Coronary artery (tissue), 2 donors: ENCODE data around the gene RABGGTA.

Experiments used
- DNase-seq: peaks from one replicate; pipeline ENCODE4 v3.0.0-alpha.2; 2017; ENCODE audit warnings: low spot score
- H3K27ac ChIP-seq, 2 donors: fragments of 200-600 bp; sonication (generic); one replicate each; pipeline ENCODE4 v1.5.1; 2016 to 2019
- H3K4me3 ChIP-seq: fragments of 200-600 bp; sonication (generic); 2 replicates; pipeline ENCODE4 v1.5.1; 2016; ENCODE audit warnings: mild to moderate bottlenecking, moderate library complexity
- TF ChIP-seq, protein P1 (sequence below): fragments of 200-600 bp; sonication (generic); IDR thresholded peaks from one replicate; pipeline ENCODE4 v1.5.1; 2019; ENCODE audit warnings: antibody characterized with exemption

The RABGGTA gene

GRCh38 chr14:24264298-24264697, 7.1 kb downstream of the RABGGTA start:
- H3K27ac ChIP-seq = no peak overlapping the region
- DNase-seq = no peak
- no peak overlapping the region for H3K4me3 ChIP-seq
- TF ChIP-seq, protein P1, sequence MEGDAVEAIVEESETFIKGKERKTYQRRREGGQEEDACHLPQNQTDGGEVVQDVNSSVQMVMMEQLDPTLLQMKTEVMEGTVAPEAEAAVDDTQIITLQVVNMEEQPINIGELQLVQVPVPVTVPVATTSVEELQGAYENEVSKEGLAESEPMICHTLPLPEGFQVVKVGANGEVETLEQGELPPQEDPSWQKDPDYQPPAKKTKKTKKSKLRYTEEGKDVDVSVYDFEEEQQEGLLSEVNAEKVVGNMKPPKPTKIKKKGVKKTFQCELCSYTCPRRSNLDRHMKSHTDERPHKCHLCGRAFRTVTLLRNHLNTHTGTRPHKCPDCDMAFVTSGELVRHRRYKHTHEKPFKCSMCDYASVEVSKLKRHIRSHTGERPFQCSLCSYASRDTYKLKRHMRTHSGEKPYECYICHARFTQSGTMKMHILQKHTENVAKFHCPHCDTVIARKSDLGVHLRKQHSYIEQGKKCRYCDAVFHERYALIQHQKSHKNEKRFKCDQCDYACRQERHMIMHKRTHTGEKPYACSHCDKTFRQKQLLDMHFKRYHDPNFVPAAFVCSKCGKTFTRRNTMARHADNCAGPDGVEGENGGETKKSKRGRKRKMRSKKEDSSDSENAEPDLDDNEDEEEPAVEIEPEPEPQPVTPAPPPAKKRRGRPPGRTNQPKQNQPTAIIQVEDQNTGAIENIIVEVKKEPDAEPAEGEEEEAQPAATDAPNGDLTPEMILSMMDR = no peak

- TF ChIP-seq, protein P1 = no peak
- no peak overlapping the region for H3K27ac ChIP-seq
- no peak overlapping the region for H3K4me3 ChIP-seq
- no peak for DNase-seq
These were observed 7.5 kb downstream of the RABGGTA start for GRCh38 chr14:24263848-24264247.

DNA sequence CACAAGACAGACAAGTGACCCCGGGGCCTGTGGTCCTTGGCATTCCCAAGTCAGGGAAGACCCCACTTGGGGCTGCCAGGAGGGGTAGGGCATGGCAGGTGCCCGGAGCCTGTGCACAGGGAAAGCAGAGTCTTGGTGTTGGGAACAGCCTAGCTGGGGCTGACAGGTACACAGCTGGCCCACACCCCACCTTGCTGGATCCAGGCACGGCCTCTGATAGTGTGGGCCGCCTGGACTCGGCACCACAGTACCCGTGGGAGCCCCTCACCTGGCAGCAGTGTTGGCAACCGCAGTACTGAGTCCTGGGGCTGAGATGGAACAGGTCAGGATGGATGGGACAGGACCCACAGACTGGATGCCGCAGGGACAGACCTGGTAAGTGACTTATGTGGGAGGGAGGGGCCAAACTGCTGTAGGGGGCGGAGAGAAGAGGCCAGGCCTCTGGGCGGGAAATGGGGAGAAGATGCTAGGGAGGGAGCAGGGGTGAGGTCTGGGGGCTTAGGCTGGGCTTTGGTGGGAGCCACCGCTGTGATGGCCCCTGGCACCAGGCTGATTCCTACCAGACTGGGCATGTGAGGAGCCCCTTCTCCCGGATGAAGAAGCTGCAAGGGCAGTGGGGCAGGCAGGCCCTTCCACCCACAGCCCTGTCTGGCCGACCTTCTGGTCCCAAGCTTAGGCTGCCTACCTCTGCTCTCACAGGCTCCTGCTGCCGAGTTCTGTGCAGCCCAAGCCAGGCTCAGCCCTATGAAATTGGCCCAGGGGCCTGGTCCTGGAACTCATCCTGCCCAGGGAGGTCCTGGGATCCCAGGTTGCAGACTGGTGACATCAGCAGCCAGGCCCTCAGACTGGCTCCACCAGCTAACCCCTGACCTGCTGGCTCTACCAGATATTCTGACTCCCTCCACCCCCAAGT, 8.3 kb downstream of the RABGGTA start, which contains the start of gene TGM1:
TGM1 (minus strand) TSS at position 357 of the 913 bp plus-strand sequence. CDS start 825 bp downstream, outside the sequence.
- Histone ChIP-seq H3K27ac (no peak within 1 kb of the TSS), H3K4me3 (no peak within 1 kb of the TSS)
- TF ChIP-seq, protein P1 = no peak
- DNase-seq = no peak

DNA sequence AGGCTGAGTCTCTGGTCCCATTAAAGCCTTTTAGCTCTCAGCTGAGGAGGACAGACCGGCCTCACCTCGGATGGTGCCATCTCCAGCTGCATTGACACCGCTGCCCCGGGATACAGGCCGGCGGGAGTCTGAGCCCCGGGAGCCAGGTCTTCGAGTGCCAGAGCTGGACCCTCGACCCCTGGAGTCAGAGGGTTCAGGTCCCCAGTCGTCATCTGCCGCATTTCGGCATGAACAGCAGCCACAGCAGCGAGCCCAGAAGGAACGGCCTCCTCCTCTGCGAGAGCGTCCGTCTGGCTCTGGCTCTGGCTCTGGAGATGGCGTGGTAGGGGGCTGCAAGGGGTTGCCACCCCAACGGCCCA, 9.4 kb downstream of the RABGGTA start:
- Histone ChIP-seq H3K27ac (no peak overlapping the region), H3K4me3 (no peak overlapping the region)
- TF ChIP-seq, protein P1 = no peak
- DNase-seq = no peak

DNA sequence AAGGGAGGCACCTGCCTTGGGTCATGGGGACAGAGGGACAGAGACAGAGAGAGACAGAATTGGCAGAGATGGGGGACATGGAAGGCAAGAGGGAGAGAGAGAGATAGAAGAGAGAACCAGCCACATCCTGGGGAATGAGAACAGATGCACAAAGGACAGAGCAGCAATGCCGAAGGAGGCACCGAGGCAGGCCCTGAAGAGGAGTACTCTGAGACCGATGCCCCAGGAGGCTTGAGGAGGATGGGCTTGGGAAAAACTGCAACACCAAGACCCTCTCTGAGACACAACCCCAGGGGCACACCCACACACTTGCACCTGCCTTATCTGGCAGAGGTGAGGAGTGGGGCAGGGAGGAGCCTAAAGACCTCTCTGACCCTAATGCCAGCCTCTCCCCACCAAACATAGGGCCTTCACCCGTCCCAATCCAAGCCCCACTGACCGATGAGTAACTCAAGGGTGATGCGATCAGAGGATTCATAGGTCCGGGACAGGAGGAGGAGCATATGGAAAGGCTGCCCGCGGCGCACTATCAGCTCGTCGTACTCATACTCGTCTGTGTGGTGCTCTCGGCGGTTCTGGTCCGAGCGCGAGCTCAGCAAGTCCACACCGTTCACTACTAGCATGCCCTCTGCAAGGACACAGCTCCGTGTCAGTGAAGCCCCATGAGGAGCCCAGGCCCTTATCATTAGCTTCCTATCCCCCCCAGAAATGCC, 10.0 kb downstream of the RABGGTA start:
- H3K4me3 ChIP-seq = no peak overlapping the region
- H3K27ac ChIP-seq = no peak overlapping the region
- no peak for DNase-seq
- TF ChIP-seq, protein P1 = no peak

GRCh38 chr14:24260780-24261157, 10.6 kb downstream of the RABGGTA start:
- no peak for DNase-seq
- TF ChIP-seq, protein P1 = no peak
- Histone ChIP-seq H3K4me3 (no peak overlapping the region), H3K27ac (no peak overlapping the region)
